ENCODE results near the gene FAM168A. TPM values are rescaled to one million over a fixed set of nuclear protein-coding genes. Genes with fewer than 3 reads are reported as not detected.

Gene FAM168A
- total RNA-seq, 2 experiments from 2014 or later = 10.1 to 23.7 TPM

GRCh38 chr11:73510877-73511276 is 87.0 kb downstream of the FAM168A start:
- Histone ChIP-seq H3K4me3 (ENCODE audit: low read depth, low read length, poor library complexity, severe bottlenecking) (no peak overlapping the region), H3K4me1 (ENCODE audit: insufficient read depth, low read length, poor library complexity, severe bottlenecking) (no peaks in the 10 kb centered on the region), H4K20me1 (ENCODE audit: insufficient read depth, low read length) (no peaks in the 10 kb centered on the region), H3K36me3 (ENCODE audit: insufficient read depth, low read length) (no peaks in the 10 kb centered on the region), H3K9me2 (ENCODE audit: insufficient read depth, low read length) (no peaks in the 10 kb centered on the region), H2AFZ (ENCODE audit: low read length) (no peak overlapping the region), H3K27ac (ENCODE audit: low read depth, low read length, poor library complexity, severe bottlenecking) (no peak overlapping the region), H3K79me2 (ENCODE audit: insufficient read depth, low read depth, low read length) (no peaks in the 10 kb centered on the region), H3K9me3 (ENCODE audit: low read length) (no peaks in the 10 kb centered on the region), H3K4me2 (ENCODE audit: low read length) (no peak overlapping the region)
- BruUV-seq (replicated peaks) = no TSS peak
- ChIA-PET POLR2A (interaction anchor here (0.6 to 1.1 kb wide), 2 partner anchors 216 to 389 kb away, joined by 3 read pairs; no protein-coding TSS in a partner anchor), CTCF (ENCODE audit: unreplicated experiment) (no interaction called here)
- no peak for DNase-seq (ENCODE audit: low spot score)
- no peak for TF ChIP-seq EZH2phosphoT487 (IDR thresholded peaks at IDR 0.05; ENCODE audit: borderline replicate concordance, low read depth, low read length)
- intact Hi-C loops (cut with micrococcal nuclease; ENCODE audit: unreplicated experiment) = no loop called here

- intact Hi-C loops (cut with micrococcal nuclease; ENCODE audit: unreplicated experiment) = no loop called here
- H3K27ac ChIP-seq (ENCODE audit: low read depth, low read length, poor library complexity, severe bottlenecking) = no peak overlapping the region
- CTCF ChIA-PET (ENCODE audit: unreplicated experiment) = no interaction called here
- H3K9me3 ChIP-seq (ENCODE audit: low read length) = no peaks in the 10 kb centered on the region
- H4K20me1 ChIP-seq (ENCODE audit: insufficient read depth, low read length) = no peaks in the 10 kb centered on the region
- no peaks in the 10 kb centered on the region for H3K36me3 ChIP-seq (ENCODE audit: insufficient read depth, low read length)
- H3K9me2 ChIP-seq (ENCODE audit: insufficient read depth, low read length) = no peaks in the 10 kb centered on the region
- no peak for DNase-seq (ENCODE audit: low spot score)
- BruUV-seq (replicated peaks) = no TSS peak
- no peak overlapping the region for H3K4me2 ChIP-seq (ENCODE audit: low read length)
- TF ChIP-seq EZH2phosphoT487 (IDR thresholded peaks at IDR 0.05; ENCODE audit: borderline replicate concordance, low read depth, low read length) = no peak
- TF ChIP-seq CTCF (conservative IDR thresholded peaks at IDR 0.05; ENCODE audit: low read length) = no peak
- no peaks in the 10 kb centered on the region for H3K79me2 ChIP-seq (ENCODE audit: insufficient read depth, low read depth, low read length)
- H3K4me1 ChIP-seq (ENCODE audit: insufficient read depth, low read length, poor library complexity, severe bottlenecking) = no peaks in the 10 kb centered on the region
- H2AFZ ChIP-seq (ENCODE audit: low read length) = no peak overlapping the region
- POLR2A ChIA-PET = interaction anchor here (0.5 to 0.6 kb wide), 2 partner anchors 77 to 217 kb away, joined by 3 to 5 read pairs; no protein-coding TSS in a partner anchor
- no peak overlapping the region for H3K4me3 ChIP-seq (ENCODE audit: low read depth, low read length, poor library complexity, severe bottlenecking)
Measured at GRCh38 chr11:73510106-73510505, 87.8 kb downstream of the FAM168A start.

GRCh38 chr11:73509188-73509587 is 88.7 kb downstream of the FAM168A start:
- DNase-seq (ENCODE audit: low spot score) = no peak
- no peaks in the 10 kb centered on the region for H3K4me1 ChIP-seq (ENCODE audit: insufficient read depth, low read length, poor library complexity, severe bottlenecking)
- no peak overlapping the region for H3K27ac ChIP-seq (ENCODE audit: low read depth, low read length, poor library complexity, severe bottlenecking)
- no peaks in the 10 kb centered on the region for H3K79me2 ChIP-seq (ENCODE audit: insufficient read depth, low read depth, low read length)
- BruUV-seq (replicated peaks) = no TSS peak
- H3K4me3 ChIP-seq (ENCODE audit: low read depth, low read length, poor library complexity, severe bottlenecking) = no peak overlapping the region
- ChIA-PET CTCF (ENCODE audit: unreplicated experiment) (no interaction called here), POLR2A (no interaction called here)
- TF ChIP-seq CTCF (conservative IDR thresholded peaks at IDR 0.05; ENCODE audit: low read length) = no peak
- no peak for TF ChIP-seq EZH2phosphoT487 (IDR thresholded peaks at IDR 0.05; ENCODE audit: borderline replicate concordance, low read depth, low read length)
- H3K36me3 ChIP-seq (ENCODE audit: insufficient read depth, low read length) = no peaks in the 10 kb centered on the region
- no peaks in the 10 kb centered on the region for H3K9me2 ChIP-seq (ENCODE audit: insufficient read depth, low read length)
- intact Hi-C loops (cut with micrococcal nuclease; ENCODE audit: unreplicated experiment) = no loop called here
- no peaks in the 10 kb centered on the region for H4K20me1 ChIP-seq (ENCODE audit: insufficient read depth, low read length)
- H2AFZ ChIP-seq (ENCODE audit: low read length) = no peak overlapping the region
- no peak overlapping the region for H3K4me2 ChIP-seq (ENCODE audit: low read length)
- no peaks in the 10 kb centered on the region for H3K9me3 ChIP-seq (ENCODE audit: low read length)
